Measurements from ENCODE around the gene DEK.
"Not testable (repeated sequence)": the region's sequence is repeated elsewhere in the genome, so short reads cannot be mapped to it uniquely, and the experiment has no call there.

DEK gene

DNA sequence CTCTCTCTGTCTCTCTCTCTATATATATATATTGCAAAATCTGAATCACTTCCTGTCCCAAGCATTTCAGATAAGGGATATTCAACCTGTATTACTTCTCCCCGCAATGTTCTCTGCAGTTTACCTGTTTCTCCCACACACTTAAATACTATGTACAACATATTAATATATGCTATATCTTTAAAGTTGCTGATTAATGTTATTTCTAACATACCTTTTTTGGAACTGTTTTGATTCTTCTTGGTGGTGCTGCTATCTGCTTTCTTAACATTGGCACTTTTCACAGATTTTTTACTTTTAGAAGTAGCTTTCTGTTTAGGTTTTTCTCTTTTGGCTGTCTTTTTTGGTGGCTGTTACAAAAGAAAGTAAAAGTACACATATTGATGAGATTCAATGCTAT is 27.2 kb downstream of the DEK start:
- no peak for DNase-seq

GRCh38 chr6:18235524-18235923 is 28.8 kb downstream of the DEK start:
- no peak for DNase-seq

DNA sequence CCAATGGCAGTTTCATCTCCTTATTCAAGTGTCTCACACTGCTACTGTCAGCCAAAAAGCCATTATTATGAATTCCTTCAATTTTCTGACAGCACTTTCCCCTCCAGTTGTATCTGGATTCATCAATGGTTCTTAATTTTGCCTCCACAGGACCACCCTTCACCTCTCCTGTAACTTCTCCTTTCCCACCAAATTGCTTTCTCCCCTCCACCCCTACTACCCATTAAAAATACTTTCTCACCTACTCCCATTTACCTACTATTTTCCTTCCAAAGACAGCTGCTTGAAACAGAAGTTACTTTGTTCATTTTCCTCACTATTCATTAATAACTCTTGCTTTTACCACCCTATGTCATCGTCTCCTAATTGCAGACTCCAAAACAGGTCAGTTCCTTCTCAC is 29.8 kb downstream of the DEK start:
- DNase-seq, result no peak

GRCh38 chr6:18233770-18234169 is 30.6 kb downstream of the DEK start:
- DNase-seq, result not testable (repeated sequence)

- DNase-seq, result not testable (repeated sequence)
These were observed 32.5 kb downstream of the DEK start for GRCh38 chr6:18231856-18232255.

- not testable (repeated sequence) for DNase-seq
These were observed 35.7 kb downstream of the DEK start for GRCh38 chr6:18228590-18228989.

GRCh38 chr6:18227166-18227565 is 37.2 kb downstream of the DEK start:
- DNase-seq, result not testable (repeated sequence)

DNA sequence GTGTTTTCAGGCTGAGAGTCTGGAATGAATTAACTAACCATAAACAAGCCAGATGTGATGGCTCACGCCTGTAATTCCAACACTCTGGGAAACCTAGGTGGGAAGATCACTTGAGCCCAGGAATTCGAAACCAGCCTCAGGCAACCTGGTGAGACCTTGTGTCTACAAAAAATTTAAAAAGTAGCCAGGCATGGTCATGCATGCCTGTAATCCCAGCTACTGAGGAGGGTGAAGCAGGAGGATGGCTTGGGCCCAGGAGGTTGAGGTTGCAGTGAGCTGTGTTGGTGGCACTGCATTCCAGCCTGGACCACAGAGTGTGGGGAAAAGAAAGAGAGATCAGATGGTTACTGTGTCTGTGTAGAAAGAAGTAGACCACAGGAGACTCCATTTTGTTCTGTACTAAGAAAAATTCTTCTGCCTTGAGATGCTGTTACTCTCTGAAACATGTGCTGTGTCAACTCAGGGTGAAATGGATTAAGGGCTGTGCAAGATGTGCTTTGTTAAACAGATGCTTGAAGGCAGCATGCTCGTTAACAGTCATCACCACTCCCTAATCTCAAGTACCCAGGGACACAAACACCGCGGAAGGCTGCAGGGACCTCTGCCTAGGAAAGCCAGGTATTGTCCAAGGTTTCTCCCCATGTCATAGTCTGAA is 37.8 kb downstream of the DEK start:
- DNase-seq, result not testable (repeated sequence)

DNA sequence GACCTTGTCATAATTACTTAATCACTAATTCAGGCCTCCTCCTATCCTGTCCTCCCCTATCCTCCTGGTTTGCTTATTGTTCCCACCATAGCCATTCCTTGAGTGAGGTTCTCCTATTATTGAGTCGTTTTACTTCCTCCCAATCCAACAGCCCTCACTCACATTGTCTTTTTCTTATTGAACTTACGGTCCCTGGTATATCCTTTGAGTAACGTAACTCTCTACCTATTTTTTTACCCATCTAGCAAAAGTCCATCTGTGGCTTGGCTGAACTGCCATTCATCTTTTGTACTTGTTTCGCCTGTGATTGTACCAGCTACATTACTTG is 43.1 kb downstream of the DEK start:
- no peak for DNase-seq

DNA sequence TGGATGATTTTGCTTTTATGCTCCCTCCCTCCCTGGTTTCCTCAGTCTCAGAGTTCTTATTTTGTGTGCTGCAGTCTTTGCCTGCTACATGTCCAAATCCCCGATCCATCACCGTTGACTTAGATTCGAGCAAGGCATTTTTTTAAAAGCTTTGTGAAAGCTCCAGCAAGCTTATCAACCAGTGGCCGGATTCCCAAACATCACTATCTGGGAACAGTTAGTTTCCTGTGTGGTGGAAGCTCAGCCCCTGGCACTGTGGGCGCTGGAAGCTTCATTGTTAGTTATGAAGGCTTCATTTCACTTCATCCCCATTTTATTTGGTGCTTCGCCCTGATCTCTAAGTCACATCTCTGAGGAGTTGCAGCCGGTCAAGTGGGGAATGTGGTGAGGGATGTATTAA is 44.7 kb downstream of the DEK start:
- DNase-seq, result no peak

DNA sequence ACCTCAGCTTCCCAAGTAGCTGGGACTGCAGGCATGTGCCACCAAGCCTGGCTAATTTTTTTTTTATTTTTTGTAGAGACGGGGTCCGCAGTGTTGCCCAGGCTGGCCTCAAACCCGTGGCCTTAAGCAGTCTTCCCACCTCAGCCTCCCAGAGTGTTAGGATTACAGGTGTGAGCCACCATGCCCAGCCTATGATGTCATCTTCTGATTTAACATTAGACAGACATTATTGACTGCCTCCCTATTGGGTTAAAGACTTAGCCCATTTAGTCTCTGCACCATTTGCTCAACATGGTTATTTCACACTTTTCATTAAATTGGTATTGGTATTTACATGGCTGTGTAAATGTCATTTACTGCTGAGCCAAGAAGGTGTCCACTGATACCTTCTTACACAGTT is 46.1 kb downstream of the DEK start:
- no peak for DNase-seq

- DNase-seq, result no peak
These were observed 47.9 kb downstream of the DEK start for GRCh38 chr6:18216411-18216810.

- DNase-seq, result no peak
These were observed 48.9 kb downstream of the DEK start for GRCh38 chr6:18215436-18215835.

- DNase-seq, result no peak
These were observed 50.3 kb downstream of the DEK start for GRCh38 chr6:18214003-18214402.

DNA sequence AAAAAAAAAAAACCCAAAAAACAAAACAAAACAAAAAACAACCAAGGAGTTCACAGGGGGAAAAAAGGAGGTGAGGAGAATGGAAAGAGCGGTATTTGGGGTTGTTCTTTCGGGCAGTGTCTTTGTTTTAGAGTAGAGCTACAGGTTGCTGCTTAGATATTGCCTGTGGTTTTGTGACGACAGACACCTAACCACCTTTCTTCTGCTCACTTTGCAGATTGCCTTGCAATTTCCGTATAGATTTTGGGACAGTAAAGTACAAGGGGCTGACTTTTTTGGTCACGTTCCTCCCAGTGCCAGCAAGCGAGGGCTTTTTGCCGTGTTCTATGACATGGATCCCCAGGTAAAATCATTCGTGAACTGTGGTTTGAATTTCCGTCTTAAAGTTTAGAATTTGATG is 50.9 kb downstream of the DEK start:
- DNase-seq, result no peak

DNA sequence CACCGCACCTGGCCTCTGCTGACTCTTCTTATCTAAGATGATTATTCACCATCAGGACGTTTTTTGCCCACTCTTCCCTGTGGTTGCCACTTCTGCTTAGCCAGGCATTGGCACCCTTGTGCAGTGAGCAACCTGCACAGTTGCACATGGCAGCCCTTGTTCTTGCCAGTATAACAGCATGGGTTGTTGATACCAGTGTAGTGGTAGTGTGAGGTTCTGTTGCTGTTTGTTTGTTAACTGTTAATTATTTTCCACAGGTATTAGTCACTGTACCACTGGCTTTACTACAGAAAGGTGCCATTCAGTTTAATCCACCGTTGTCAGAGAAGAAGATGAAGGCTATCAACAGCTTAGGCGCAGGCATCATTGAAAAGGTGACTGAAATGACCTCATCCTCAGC is 52.1 kb downstream of the DEK start:
- no peak for DNase-seq

DNA sequence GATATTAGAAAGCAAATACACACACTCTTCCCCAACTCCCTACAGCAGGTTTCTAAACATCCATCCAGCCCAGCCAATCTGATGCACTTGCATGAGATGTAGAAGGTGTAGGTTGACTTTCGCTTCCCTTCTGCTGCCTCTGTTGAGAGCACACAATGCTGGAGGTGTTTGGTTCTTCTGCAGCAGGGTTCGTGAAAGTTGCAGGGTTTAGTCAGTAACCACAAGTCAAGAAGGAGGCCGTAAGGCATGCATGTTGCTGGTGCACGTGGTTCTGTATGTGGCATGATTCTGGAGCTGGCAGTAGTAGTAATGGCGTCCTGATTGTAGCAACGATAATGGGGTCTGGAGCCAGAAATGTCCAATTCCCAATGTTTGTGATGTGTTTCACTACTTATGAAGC is 53.0 kb downstream of the DEK start:
- no peak for DNase-seq

GRCh38 chr6:18210707-18211106 is 53.6 kb downstream of the DEK start:
- DNase-seq, result no peak

GRCh38 chr6:18209539-18210197 is 54.7 kb downstream of the DEK start:
- no peak for DNase-seq

- not testable (repeated sequence) for DNase-seq
These were observed 55.6 kb downstream of the DEK start for GRCh38 chr6:18208778-18209177.

GRCh38 chr6:18207949-18208348 is 56.4 kb downstream of the DEK start:
- DNase-seq, result no peak

DNA sequence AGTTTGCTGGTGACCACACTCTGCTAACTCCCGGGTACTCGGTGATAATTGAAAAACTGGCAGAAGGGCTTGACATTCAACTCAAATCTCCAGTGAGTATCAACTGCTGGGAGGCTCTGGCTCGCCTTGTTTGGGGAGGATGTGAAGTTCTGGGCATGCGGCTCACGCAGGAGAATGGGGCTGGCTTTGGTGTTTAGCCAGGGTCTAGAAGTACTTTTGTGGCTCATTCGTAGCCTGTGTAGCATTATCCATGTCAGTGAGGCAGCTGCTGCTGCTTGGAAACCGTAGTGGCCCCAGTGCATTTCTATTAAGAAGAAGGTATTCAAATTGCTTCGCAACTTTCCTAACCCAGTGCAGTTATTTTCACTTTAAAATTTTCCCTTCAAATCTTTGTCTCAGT is 56.9 kb downstream of the DEK start:
- no peak for DNase-seq

GRCh38 chr6:18206591-18206990 is 57.7 kb downstream of the DEK start:
- DNase-seq, result no peak

GRCh38 chr6:18204691-18205090 is 59.6 kb downstream of the DEK start:
- no peak for DNase-seq

- no peak for DNase-seq
These were observed 60.5 kb downstream of the DEK start for GRCh38 chr6:18203786-18204185.
